Liver (tissue), 9 donors: ENCODE results near the gene AGAP2. TPM values are rescaled to one million over a fixed set of nuclear protein-coding genes. Genes with fewer than 3 reads are reported as not detected.

ENCODE experiments used
- DNase-seq: peaks from one replicate; pipeline ENCODE4 v3.0.0-alpha.2; 2017; ENCODE audit warnings: low spot score
- H3K27ac ChIP-seq, 2 donors: one replicate each; pipeline ENCODE4 v1.7.0; 2013; ENCODE audit warnings: inconsistent platforms in 2 of 2, low read length in 2 of 2, control low read depth in 1 of 2, low read depth in 1 of 2, mild to moderate bottlenecking in 1 of 2
- H3K27me3 ChIP-seq, 4 donors: one replicate each; pipeline versions ENCODE4 v1.6.1 to v1.7.0; 2013; ENCODE audit warnings: low read length in 3 of 4, inconsistent platforms in 1 of 4, mild to moderate bottlenecking in 1 of 4, moderate library complexity in 1 of 4; ENCODE audit not compliant: control insufficient read depth in 4 of 4, insufficient read depth in 4 of 4
- H3K36me3 ChIP-seq, 4 donors: one replicate each; pipeline versions ENCODE4 v1.6.1 to v1.7.0; 2013; ENCODE audit warnings: low read length in 3 of 4, mild to moderate bottlenecking in 3 of 4, low read depth in 1 of 4, moderate library complexity in 1 of 4; ENCODE audit not compliant: control insufficient read depth in 4 of 4, insufficient read depth in 3 of 4
- H3K4me1 ChIP-seq, 4 donors: one replicate each; pipeline versions ENCODE4 v1.6.1 to v1.7.0; 2013; ENCODE audit warnings: low read length in 3 of 4, mild to moderate bottlenecking in 3 of 4, moderate library complexity in 1 of 4; ENCODE audit not compliant: control insufficient read depth in 4 of 4, insufficient read depth in 4 of 4
- H3K4me3 ChIP-seq, 3 donors: one replicate each; pipeline versions ENCODE4 v1.6.1 to v1.7.0; 2013; ENCODE audit warnings: low read length in 3 of 3, control low read depth in 1 of 3, low read depth in 1 of 3, mild to moderate bottlenecking in 1 of 3
- H3K9ac ChIP-seq, 2 donors: one replicate each; pipeline ENCODE4 v1.7.0; 2013; ENCODE audit warnings: low read length in 2 of 2, mild to moderate bottlenecking in 2 of 2, moderate library complexity in 2 of 2, control low read depth in 1 of 2, low read depth in 1 of 2
- H3K9me3 ChIP-seq, 4 donors: one replicate each; pipeline versions ENCODE4 v1.6.1 to v1.7.0; 2013; ENCODE audit warnings: low read length in 3 of 4; ENCODE audit not compliant: control insufficient read depth in 4 of 4
- CTCF ChIP-seq: fragments of 150-350 bp; IDR thresholded peaks from 2 replicates; pipeline ENCODE4 v1.5.1; 2017; ENCODE audit warnings: improper control_type of control experiment, low read depth, low read length; ENCODE audit not compliant: missing input control
- EGR1 ChIP-seq, 2 donors: IDR thresholded peaks; 2 replicates each; pipeline ENCODE4 v1.6.1; 2016 to 2018; ENCODE audit warnings: antibody characterized with exemption in 2 of 2, low read depth in 2 of 2
- FOXA1 ChIP-seq: IDR thresholded peaks from 2 replicates; pipeline ENCODE4 v1.6.1; 2016; ENCODE audit warnings: antibody characterized with exemption
- FOXA2 ChIP-seq: IDR thresholded peaks from 2 replicates; pipeline ENCODE4 v1.6.1; 2016; ENCODE audit warnings: antibody characterized with exemption
- GABPA ChIP-seq, 2 donors: IDR thresholded peaks in 1 of 2; conservative IDR thresholded peaks in 1 of 2; 2 replicates each; pipeline ENCODE4 v1.6.1; 2016; ENCODE audit warnings: antibody characterized with exemption in 2 of 2, mild to moderate bottlenecking in 1 of 2, moderate library complexity in 1 of 2
- HNF4A ChIP-seq, 2 donors: conservative IDR thresholded peaks; 2 replicates each; pipeline ENCODE4 v1.6.1; 2016; ENCODE audit warnings: antibody characterized with exemption in 2 of 2, mild to moderate bottlenecking in 2 of 2
- HNF4G ChIP-seq: IDR thresholded peaks from 2 replicates; pipeline ENCODE4 v1.6.1; 2016; ENCODE audit warnings: antibody characterized with exemption
- JUND ChIP-seq, 2 donors: IDR thresholded peaks; 2 replicates each; pipeline ENCODE4 v1.6.1; 2016; ENCODE audit warnings: antibody characterized with exemption in 2 of 2
- NR2F2 ChIP-seq: IDR thresholded peaks from 2 replicates; pipeline ENCODE4 v1.6.1; 2016; ENCODE audit warnings: antibody characterized with exemption
- RAD21 ChIP-seq, 2 donors: IDR thresholded peaks; 2 replicates each; pipeline ENCODE4 v1.6.1; 2016; ENCODE audit warnings: antibody characterized with exemption in 2 of 2, mild to moderate bottlenecking in 2 of 2
- REST ChIP-seq: IDR thresholded peaks from 2 replicates; pipeline ENCODE4 v1.6.1; 2016; ENCODE audit warnings: antibody characterized with exemption, mild to moderate bottlenecking
- RXRA ChIP-seq, 2 donors: IDR thresholded peaks; 2 replicates each; pipeline ENCODE4 v1.6.1; 2017 to 2018; ENCODE audit warnings: antibody characterized with exemption in 2 of 2, mild to moderate bottlenecking in 1 of 2
- SP1 ChIP-seq: IDR thresholded peaks from 2 replicates; pipeline ENCODE4 v1.6.1; 2018; ENCODE audit warnings: antibody characterized with exemption, mild to moderate bottlenecking
- YY1 ChIP-seq: IDR thresholded peaks from 2 replicates; pipeline ENCODE4 v1.6.1; 2016; ENCODE audit warnings: antibody characterized with exemption, mild to moderate bottlenecking
- WGBS: extraction: QIAGEN DNeasy Blood & Tissue Kit; methylation state at CpG from one replicate; pipeline ENCODE4 v1.1.7; 2013; 5-methylcytosine and 5-hydroxymethylcytosine counted together
- polyA plus RNA-seq, 2 donors: library from polyadenylated mRNA; stranded (reverse) in 1 of 2; unstranded in 1 of 2; fragments of 200-250 nt in 1 of 2; fragments of >200 nt in 1 of 2; fragmentation: Nextera tagmentation in 1 of 2; extraction: Ambion mirVana in 1 of 2; gene quantifications; one replicate each; pipeline versions ENCODE4 v1.2.1 to v1.2.3, GENCODE V29; 2013 to 2015
- total RNA-seq, 2 donors: library from RNA; depleted of rRNA; stranded (reverse); fragments of >200 nt; gene quantifications; one replicate each; pipeline ENCODE4 v1.2.3, GENCODE V29; 2014
- TF ChIP-seq, protein P1 (sequence below): IDR thresholded peaks from 2 replicates; pipeline ENCODE4 v1.6.1; 2016; ENCODE audit warnings: antibody characterized with exemption
- donor health status: healthy.
- donor health status: healthy.
- donor health status: healthy.
- donor health status: healthy.
- donor health status: healthy.

The AGAP2 gene
- total and polyA plus RNA-seq, 4 donors, result 0.18 to 1.7 (median 0.64) TPM

DNA sequence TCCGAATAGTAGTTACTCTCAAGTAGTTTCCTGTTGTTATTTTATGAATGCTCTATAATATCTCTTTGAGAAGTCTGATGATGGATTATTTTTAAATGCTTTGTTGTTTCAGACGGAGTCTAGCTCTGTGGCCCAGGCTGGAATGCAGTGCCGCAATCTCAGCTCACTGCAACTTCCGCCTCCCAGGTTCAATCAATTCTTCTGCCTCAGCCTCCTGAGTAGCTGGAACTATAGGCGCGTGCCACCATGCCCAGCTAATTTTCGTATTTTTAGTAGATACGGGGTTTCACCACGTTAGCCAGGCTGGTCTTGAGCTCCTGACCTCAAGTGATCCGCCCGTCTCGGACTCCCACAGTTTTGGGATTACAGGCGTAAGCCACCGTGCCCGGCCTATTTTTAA is 46.0 kb downstream of the AGAP2 start:
- H3K4me1 ChIP-seq, result peaks cover 5 to 20% (median 15%) of the 10 kb centered on the region in 4 donors
- H3K27me3 ChIP-seq, result no peaks in the 10 kb centered on the region
- no peaks in the 10 kb centered on the region for H3K9me3 ChIP-seq
- TF ChIP-seq HNF4G (no peak), JUND (IDR thresholded peaks at IDR 0.05) (no peak), CTCF (no peak), GABPA (IDR thresholded peaks at IDR 0.05 in 1 of 2, conservative IDR thresholded peaks at IDR 0.05 in 1 of 2) (no peak), NR2F2 (no peak), FOXA2 (no peak), SP1 (no peak), EGR1 (IDR thresholded peaks at IDR 0.05; ENCODE audit: low read depth in 2 of 2) (no peak), HNF4A (conservative IDR thresholded peaks at IDR 0.05) (no peak)
- TF ChIP-seq, protein P1, sequence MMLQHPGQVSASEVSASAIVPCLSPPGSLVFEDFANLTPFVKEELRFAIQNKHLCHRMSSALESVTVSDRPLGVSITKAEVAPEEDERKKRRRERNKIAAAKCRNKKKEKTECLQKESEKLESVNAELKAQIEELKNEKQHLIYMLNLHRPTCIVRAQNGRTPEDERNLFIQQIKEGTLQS, result no peak
- H3K9ac ChIP-seq, result no peak overlapping the region
- H3K4me3 ChIP-seq, result no peak overlapping the region
- 94% methylated on average over 15 of the region's 15 CpGs for WGBS
- H3K27ac ChIP-seq, result no peak overlapping the region
- no peak for DNase-seq
- peaks cover 6 to 15% (median 11%) of the 10 kb centered on the region in 4 donors for H3K36me3 ChIP-seq

- H3K27ac ChIP-seq, result no peak overlapping the region
- peaks cover 2 to 8% (median 6%) of the 10 kb centered on the region in 4 donors for H3K4me1 ChIP-seq
- H3K9ac ChIP-seq, result no peak overlapping the region
- TF ChIP-seq RAD21 (IDR thresholded peaks at IDR 0.05) (no peak), EGR1 (IDR thresholded peaks at IDR 0.05; ENCODE audit: low read depth in 2 of 2) (no peak), FOXA1 (no peak)
- 48% methylated on average over 2 of the region's 2 CpGs for WGBS
- H3K36me3 ChIP-seq, result no peaks in the 10 kb centered on the region
- no peaks in the 10 kb centered on the region for H3K9me3 ChIP-seq
- no peaks in the 10 kb centered on the region for H3K27me3 ChIP-seq
- H3K4me3 ChIP-seq, result no peak overlapping the region
- DNase-seq, result no peak
Measured at GRCh38 chr12:57688931-57689330, 49.6 kb downstream of the AGAP2 start.

DNA sequence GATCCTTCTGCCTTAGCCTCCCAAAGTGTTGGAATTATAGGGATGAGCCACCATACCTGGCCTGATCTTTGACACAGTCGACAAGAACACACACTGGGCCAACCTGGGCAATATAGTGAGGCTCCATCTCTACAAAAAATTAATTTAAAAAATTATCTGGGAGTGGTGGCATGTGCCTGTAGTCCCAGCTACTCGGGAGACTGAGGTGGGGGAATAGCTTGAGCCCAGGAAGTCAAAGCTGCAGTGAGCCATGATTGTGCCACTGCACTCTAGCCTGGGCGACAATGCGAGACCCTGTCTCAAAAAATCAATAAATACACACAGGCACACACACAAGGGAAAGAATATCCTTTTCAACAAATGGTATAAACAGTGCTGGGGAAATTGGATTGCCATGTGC is 50.7 kb downstream of the AGAP2 start:
- TF ChIP-seq, protein P1, result no peak
- TF ChIP-seq GABPA (IDR thresholded peaks at IDR 0.05 in 1 of 2, conservative IDR thresholded peaks at IDR 0.05 in 1 of 2) (no peak), JUND (IDR thresholded peaks at IDR 0.05) (no peak), YY1 (no peak), RXRA (IDR thresholded peaks at IDR 0.05) (no peak), REST (no peak), SP1 (no peak)
- Histone ChIP-seq H3K27ac (no peak overlapping the region), H3K4me3 (no peak overlapping the region), H3K9me3 (no peaks in the 10 kb centered on the region), H3K4me1 (no peaks in the 10 kb centered on the region), H3K9ac (no peak overlapping the region), H3K36me3 (no peaks in the 10 kb centered on the region), H3K27me3 (no peaks in the 10 kb centered on the region)
- 63% methylated on average over 4 of the region's 4 CpGs for WGBS
- DNase-seq, result no peak
